Peyer's patch (tissue), 4 donors: ENCODE data around the gene PLCXD1.
"Not testable (repeated sequence)": the region's sequence is repeated elsewhere in the genome, so short reads cannot be mapped to it uniquely, and the experiment has no call there.

Source experiments
- POLR2A ChIP-seq, 2 donors: fragments of 450-650 bp; IDR thresholded peaks; one replicate each; pipeline ENCODE4 v1.5.1; 2017; ENCODE audit warnings: antibody characterized with exemption in 2 of 2, mild to moderate bottlenecking in 2 of 2, moderate library complexity in 2 of 2
- TF ChIP-seq, protein P1 (sequence below), 6 experiments: fragments of 450-650 bp in 4 of 6; fragments of 200-600 bp in 2 of 6; sonication (generic) in 1 of 6; IDR thresholded peaks; one replicate each; pipeline ENCODE4 v1.5.1; 2017 to 2019; ENCODE audit warnings: antibody characterized with exemption in 6 of 6, mild to moderate bottlenecking in 3 of 6, moderate library complexity in 1 of 6

DNA sequence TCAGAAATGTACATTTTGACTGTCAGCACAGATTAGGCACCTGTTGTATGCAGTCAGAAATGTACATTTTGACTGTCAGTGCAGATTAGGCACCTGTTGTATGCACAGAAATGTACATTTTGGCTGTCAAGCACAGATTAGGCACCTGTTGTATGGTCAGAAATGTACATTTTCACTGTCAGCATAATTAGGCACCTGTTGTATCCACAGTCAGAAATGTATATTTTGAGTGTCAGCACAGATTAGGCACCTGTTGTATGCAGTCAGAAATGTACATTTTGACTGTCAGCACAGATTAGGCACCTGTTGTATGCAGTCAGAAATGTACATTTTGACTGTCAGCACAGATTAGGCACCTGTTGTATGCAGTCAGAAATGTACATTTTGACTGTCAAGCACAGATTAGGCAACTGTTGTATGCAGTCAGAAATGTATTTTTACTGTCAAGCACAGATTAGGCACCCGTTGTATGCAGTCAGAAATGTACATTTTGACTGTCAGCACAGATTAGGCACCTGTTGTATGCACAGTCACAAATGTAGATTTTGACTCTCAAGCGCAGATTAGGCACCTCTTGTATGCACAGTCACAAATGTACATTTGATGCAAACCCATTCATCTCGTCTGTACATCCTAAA lies 25.6 kb downstream of the PLCXD1 start:
- TF ChIP-seq, protein P1, sequence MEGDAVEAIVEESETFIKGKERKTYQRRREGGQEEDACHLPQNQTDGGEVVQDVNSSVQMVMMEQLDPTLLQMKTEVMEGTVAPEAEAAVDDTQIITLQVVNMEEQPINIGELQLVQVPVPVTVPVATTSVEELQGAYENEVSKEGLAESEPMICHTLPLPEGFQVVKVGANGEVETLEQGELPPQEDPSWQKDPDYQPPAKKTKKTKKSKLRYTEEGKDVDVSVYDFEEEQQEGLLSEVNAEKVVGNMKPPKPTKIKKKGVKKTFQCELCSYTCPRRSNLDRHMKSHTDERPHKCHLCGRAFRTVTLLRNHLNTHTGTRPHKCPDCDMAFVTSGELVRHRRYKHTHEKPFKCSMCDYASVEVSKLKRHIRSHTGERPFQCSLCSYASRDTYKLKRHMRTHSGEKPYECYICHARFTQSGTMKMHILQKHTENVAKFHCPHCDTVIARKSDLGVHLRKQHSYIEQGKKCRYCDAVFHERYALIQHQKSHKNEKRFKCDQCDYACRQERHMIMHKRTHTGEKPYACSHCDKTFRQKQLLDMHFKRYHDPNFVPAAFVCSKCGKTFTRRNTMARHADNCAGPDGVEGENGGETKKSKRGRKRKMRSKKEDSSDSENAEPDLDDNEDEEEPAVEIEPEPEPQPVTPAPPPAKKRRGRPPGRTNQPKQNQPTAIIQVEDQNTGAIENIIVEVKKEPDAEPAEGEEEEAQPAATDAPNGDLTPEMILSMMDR (IDR thresholded peaks at IDR 0.05): not testable (repeated sequence)
- not testable (repeated sequence) for TF ChIP-seq POLR2A (IDR thresholded peaks at IDR 0.05)
